OCI-M2 (cell line): ENCODE results near the gene PLXDC2.
"Not testable (repeated sequence)": the region's sequence is repeated elsewhere in the genome, so short reads cannot be mapped to it uniquely, and the experiment has no call there.

Experiments
- DNase-seq: peaks from one replicate; lab custom pipeline; 2025; ENCODE audit not compliant: unreplicated experiment; lab: John Stamatoyannopoulos, UW

The PLXDC2 gene

DNA sequence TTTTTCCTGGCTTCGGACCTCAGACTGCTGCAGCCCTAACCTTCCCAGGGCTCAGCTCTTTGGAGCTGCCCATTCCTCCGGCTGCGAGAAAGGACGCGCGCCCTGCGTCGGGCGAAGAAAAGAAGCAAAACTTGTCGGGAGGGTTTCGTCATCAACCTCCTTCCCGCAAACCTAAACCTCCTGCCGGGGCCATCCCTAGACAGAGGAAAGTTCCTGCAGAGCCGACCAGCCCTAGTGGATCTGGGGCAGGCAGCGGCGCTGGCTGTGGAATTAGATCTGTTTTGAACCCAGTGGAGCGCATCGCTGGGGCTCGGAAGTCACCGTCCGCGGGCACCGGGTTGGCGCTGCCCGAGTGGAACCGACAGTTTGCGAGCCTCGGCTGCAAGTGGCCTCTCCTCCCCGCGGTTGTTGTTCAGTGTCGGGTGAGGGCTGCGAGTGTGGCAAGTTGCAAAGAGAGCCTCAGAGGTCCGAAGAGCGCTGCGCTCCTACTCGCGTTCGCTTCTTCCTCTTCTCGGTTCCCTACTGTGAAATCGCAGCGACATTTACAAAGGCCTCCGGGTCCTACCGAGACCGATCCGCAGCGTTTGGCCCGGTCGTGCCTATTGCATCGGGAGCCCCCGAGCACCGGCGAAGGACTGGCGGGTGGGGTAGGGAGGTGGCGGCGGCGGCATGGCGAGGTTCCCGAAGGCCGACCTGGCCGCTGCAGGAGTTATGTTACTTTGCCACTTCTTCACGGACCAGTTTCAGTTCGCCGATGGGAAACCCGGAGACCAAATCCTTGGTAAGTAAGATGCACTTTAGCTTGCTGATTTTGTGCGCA lies at the start of gene PLXDC2:
Gene PLXDC2, plus strand, starts transcription at position 22 of the 820 bp plus-strand sequence.
- no peak for DNase-seq

DNA sequence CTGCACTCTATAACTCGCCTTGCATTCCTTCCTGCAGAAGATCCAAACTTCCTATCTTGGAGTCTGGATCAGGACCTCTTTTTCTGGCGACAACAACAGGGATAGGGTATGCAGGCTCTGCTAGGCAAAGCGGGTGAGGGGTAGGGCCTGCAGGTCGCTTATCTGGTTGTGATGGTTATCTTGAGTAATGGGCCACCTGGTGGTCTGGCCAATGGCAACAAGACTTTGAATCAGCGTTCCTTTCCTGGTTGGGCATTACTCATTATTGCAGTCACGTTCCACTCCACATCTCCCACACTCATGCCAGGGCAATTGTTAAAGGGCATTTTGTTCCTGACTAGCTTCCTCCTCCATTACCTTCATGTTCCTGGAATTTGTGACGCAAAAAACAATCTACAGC lies 48.4 kb upstream of the PLXDC2 start:
- no peak for DNase-seq

GRCh38 chr10:19769826-19770225 lies 46.4 kb upstream of the PLXDC2 start:
- DNase-seq, result not testable (repeated sequence)

DNA sequence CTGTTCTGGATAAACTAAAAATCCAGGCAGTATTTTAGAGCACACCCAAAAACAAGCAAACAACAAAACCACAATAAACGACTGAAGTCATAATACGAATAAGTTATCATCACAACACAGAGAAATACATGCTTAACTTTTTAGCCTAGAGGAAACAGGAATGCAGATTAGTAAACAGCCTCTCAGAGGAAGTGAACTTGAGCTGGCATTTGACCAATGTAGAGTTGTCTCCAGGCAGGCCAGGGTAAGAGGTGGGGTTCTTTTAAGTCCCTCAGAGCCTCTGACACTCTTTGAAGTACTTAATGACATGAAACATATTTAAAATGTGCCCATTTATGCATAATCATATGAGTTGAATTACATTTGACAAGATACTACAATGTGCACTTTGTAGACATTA lies 43.3 kb upstream of the PLXDC2 start:
- no peak for DNase-seq

DNA sequence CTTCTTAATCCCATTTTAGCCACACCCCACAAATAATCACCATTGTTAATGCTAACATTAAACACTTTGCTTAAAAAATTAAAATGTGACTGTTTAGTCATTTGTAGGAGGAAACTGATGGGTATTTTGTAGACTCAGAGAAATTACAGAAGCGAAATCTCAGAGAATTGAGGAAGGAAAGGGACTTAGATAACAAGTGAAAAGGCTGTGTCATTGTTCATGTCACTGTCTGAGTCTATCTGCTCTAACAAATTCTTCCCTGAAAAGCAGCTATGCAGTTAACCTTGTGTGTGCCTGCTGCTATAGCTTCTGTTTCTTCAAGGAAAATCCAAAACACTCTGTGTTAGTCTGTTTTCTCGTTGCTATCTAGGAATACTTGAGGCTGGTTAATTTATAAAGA lies 40.9 kb upstream of the PLXDC2 start:
- no peak for DNase-seq

DNA sequence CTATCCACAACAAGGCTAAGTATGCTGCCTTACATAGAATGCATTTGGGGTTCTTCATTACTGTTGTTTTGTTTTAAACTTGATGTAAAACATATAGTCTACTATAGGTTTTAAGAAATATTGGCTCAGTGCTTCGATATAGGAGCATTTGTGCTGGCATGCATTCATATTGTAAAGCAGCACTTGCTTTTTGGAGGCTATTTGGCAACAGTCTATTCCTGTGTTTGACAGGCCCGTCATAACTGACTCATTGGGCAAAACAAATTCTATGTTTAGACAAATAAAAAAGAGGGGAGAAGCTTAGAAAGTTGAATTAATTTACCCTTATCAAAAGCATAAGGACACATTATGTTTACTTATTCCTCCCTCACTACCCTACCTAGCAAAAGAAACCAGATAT lies 38.4 kb upstream of the PLXDC2 start:
- no peak for DNase-seq

DNA sequence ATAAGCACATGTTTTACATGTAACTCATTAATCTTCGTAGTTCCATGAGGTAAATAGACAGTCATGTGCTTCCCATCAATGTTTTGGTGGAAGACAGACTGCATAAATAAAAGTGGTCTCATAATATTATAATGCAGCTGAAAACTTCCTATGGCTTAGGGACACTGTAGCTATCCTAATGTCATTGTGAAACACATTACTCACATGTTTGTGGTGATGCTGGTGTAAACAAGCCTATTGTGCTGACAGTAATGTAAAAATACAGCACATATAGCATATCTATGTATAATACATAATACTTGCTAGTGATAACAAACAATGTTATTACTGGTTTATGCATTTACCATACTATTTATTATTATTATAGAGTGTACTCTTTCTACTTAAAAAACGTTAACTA lies 37.2 kb upstream of the PLXDC2 start:
- DNase-seq, result no peak

DNA sequence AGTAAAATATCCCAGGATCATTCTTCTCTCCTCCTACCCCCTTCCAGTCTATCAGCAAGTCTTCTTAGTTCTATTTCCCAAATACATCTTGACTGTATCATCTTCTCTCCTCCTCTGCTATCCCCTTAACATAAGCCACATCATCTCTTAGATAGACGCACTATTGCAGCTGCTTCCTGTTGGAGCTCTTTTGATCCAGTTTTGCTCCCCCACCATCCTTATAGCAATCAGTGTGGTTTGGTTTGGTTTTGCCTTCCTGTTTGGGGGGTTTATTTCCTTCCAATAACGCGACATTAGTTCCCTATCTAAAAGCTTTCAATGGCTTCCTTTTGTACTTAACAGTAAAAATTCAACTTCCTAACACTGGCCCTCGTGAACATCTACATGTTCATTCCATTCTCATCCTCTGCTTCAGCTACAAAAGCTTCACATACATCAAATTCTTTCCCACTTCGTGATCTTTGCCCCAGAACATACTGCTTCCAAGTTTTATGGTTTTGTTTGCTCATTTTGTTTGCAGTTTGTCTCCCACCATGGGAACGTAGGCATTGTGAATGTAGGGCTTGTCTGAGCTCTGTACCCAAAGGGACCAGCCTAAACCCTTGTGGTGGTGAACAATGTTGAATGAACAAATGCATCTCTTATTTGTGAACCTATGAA lies 33.7 kb upstream of the PLXDC2 start:
- no peak for DNase-seq

DNA sequence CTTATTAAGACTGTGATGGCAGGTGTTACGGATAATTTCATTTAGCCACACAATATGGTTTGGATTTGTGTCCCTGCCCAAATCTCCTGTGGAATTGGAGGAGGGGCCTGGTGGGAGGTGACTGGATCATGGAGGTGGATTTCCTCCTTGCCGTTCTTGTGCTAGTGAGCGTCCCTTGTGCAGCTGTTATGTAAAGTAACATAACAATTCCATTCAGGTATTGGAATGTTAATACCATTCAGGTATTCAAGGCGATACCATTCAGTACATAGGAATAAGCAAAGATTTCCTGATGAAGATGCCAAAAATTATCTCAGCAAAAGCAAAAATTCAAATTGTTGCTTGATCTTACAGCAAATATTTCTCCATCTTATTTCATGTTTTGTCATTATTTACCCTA lies 32.5 kb upstream of the PLXDC2 start:
- DNase-seq, result no peak

DNA sequence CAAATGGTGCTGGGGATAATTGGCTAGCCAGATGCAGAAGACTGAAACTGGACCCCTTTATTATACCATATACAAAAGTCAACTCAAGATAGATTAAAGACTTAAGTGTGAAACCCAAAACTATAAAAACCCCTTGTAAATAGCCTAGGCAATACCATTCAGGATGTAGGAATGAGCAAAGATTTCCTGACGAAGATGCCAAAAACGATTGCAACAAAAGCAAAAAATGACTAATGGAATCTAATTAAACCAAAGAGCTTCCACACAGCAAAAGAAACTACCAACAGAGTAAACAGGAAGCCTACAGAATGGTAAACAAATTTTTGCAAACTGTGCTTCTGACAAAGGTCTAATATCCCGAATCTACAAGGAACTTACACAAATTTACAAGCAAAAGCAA lies 30.9 kb upstream of the PLXDC2 start:
- DNase-seq, result no peak

GRCh38 chr10:19788075-19788686 lies 28.1 kb upstream of the PLXDC2 start:
- DNase-seq, result peak; percentile 9

- no peak for DNase-seq
These were observed 27.3 kb upstream of the PLXDC2 start for GRCh38 chr10:19788902-19789301.

DNA sequence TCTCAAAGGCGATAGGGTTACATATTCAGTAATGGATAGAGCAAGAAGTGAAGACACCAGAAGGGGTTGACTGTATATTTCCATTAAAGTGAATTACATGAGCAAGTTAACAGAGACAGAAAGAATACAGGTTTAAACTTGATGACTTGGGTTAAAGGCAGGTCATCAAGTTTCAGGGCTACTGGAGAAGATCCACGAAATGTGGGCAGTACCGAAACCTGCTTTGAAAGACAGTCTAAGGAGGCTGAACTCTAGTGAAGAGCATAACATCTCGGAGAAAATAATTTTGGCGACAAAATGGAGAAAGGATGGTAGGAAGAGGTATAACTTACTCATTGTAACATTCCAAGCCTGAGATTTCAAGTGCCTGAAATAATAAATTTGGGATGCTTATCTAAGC lies 26.6 kb upstream of the PLXDC2 start:
- DNase-seq, result no peak

- DNase-seq, result no peak
These were observed 25.2 kb upstream of the PLXDC2 start for GRCh38 chr10:19791032-19791431.

DNA sequence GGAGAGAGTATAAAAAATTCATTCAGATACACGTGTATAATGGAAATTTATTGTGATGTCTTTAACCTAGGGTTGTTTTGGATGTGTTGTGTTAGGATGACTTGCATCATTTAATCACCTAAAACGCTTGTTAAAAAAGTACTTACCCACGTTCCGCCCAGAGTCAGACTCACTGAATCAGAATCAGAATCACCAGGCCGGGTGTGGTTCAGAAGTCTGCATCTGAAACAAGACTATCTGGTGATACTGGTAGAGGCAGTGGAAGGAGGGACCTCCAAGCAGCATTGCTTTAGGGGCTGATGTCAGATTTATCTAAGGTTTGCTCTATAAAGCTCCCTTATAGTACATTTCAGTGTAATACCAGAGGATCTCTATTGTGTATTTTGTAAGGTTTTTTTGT lies 20.5 kb upstream of the PLXDC2 start:
- DNase-seq, result no peak

GRCh38 chr10:19800161-19800560 lies 16.1 kb upstream of the PLXDC2 start:
- no peak for DNase-seq

- no peak for DNase-seq
These were observed 14.9 kb upstream of the PLXDC2 start for GRCh38 chr10:19801369-19801768.

- DNase-seq, result no peak
These were observed 12.6 kb upstream of the PLXDC2 start for GRCh38 chr10:19803676-19804075.

- no peak for DNase-seq
These were observed 6.8 kb upstream of the PLXDC2 start for GRCh38 chr10:19809481-19809880.

- no peak for DNase-seq
These were observed 4.7 kb upstream of the PLXDC2 start for GRCh38 chr10:19811540-19811939.

- no peak for DNase-seq
These were observed 3.3 kb upstream of the PLXDC2 start for GRCh38 chr10:19812976-19813375.

DNA sequence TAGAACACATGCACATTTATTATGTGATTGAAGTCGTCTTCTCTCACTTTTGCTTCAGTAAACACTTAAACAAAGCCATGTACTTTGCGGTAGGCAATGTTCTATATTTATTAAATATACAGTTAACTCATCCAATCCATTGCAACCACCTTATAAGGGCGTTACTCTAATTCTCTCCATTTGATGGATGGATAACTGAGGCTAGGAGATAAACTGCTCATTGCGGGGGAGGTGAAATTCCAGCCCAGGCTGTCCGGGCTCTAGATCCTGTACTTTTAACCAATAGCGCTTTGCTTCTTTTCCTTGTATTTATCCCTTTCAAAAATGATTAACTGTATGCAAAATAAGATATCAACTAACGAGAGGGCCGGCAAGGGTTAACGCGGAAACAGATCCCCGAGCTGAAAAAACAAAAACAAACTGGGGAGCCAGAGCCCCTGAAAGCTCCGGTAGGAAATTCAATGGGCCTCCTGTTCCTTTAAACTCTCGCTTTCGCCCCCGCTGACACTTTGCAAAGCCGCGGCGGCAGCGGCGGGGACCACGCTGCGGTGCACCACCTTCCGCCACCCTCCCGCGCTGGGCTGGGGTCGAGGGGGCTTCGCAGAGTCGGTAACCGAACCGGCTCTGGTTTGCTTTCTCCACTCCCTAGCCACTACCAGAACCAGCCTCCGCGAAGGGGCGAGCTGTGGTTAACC lies 1.0 kb upstream of the PLXDC2 start:
- DNase-seq, result no peak
